NCI-H2227 (cell line): Measurements from ENCODE around the gene DRD3.

Experiments
- DNase-seq: peaks from one replicate; lab custom pipeline; 2025; ENCODE audit not compliant: unreplicated experiment; lab: John Stamatoyannopoulos, UW

The DRD3 gene

GRCh38 chr3:114122027-114122709 is 56.7 kb downstream of the DRD3 start:
- DNase-seq, result no peak

GRCh38 chr3:114120211-114120610 is 58.6 kb downstream of the DRD3 start:
- DNase-seq, result no peak

GRCh38 chr3:114119776-114120175 is 59.1 kb downstream of the DRD3 start:
- DNase-seq, result no peak

- no peak for DNase-seq
Measured at GRCh38 chr3:114115143-114115542, 63.7 kb downstream of the DRD3 start.

- DNase-seq, result no peak
Measured at GRCh38 chr3:114114719-114115118, 64.1 kb downstream of the DRD3 start.

GRCh38 chr3:114112696-114113095 is 66.2 kb downstream of the DRD3 start:
- DNase-seq, result no peak

GRCh38 chr3:114111060-114111770 is 67.6 kb downstream of the DRD3 start:
- DNase-seq, result no peak

- DNase-seq, result no peak
Measured at GRCh38 chr3:114110439-114110838, 68.4 kb downstream of the DRD3 start.

- no peak for DNase-seq
Measured at GRCh38 chr3:114108137-114108536, 70.7 kb downstream of the DRD3 start.

GRCh38 chr3:114104414-114104813 is 74.4 kb downstream of the DRD3 start:
- no peak for DNase-seq

- no peak for DNase-seq
Measured at GRCh38 chr3:114103858-114104257, 75.0 kb downstream of the DRD3 start.

GRCh38 chr3:114103181-114103580 is 75.7 kb downstream of the DRD3 start:
- no peak for DNase-seq

- peak; percentile 68 for DNase-seq
Measured at GRCh38 chr3:114101101-114101500, 77.8 kb downstream of the DRD3 start.

- no peak for DNase-seq
Measured at GRCh38 chr3:114095796-114096195, 83.1 kb downstream of the DRD3 start.

GRCh38 chr3:114093596-114093995 is 85.3 kb downstream of the DRD3 start:
- no peak for DNase-seq

GRCh38 chr3:114093016-114093380 is 85.9 kb downstream of the DRD3 start:
- no peak for DNase-seq

GRCh38 chr3:114092151-114093015 is 86.5 kb downstream of the DRD3 start:
- DNase-seq, result no peak

GRCh38 chr3:114089675-114090074 is 89.2 kb downstream of the DRD3 start:
- DNase-seq, result no peak

- no peak for DNase-seq
Measured at GRCh38 chr3:114086356-114086755, 92.5 kb downstream of the DRD3 start.

GRCh38 chr3:114083112-114083511 is 95.7 kb downstream of the DRD3 start:
- no peak for DNase-seq

GRCh38 chr3:114081037-114081436 is 97.8 kb downstream of the DRD3 start:
- DNase-seq, result no peak

GRCh38 chr3:114080201-114080600 is 98.7 kb downstream of the DRD3 start:
- no peak for DNase-seq
